H7 (cell line): ENCODE data around the gene CLSTN3. TPM values are rescaled to one million over a fixed set of nuclear protein-coding genes. Genes with fewer than 3 reads are reported as not detected.
A peak's percentile ranks its signal among the peaks of the same experiment; 100 is the strongest.

ENCODE experiments used
- DNase-seq: peaks from one replicate; pipeline ENCODE4 v3.0.0; 2012
- H3K27me3 ChIP-seq: 2 replicates; pipeline ENCODE4 v1.6.0; 2011; ENCODE audit warnings: mild to moderate bottlenecking, low read length; ENCODE audit not compliant: control insufficient read depth, insufficient read depth
- H3K36me3 ChIP-seq: replicated peaks from 2 replicates; pipeline ENCODE4 v1.5.1; 2011; ENCODE audit warnings: low read length; ENCODE audit not compliant: control insufficient read depth, insufficient read depth
- H3K4me3 ChIP-seq: 2 replicates; pipeline ENCODE4 v1.5.1; 2011; ENCODE audit warnings: low read depth, mild to moderate bottlenecking, control low read depth, low read length, moderate library complexity; ENCODE audit not compliant: insufficient read depth
- total RNA-seq: library from RNA; depleted of rRNA; stranded (reverse); fragments of >200 nt; shearing (Covaris generic); gene quantifications from 2 replicates; pipeline ENCODE4 v1.2.3, GENCODE V29; 2014; rRNA removed

CLSTN3 gene
- total RNA-seq = 11.0 and 20.3 TPM in 2 replicates

DNA sequence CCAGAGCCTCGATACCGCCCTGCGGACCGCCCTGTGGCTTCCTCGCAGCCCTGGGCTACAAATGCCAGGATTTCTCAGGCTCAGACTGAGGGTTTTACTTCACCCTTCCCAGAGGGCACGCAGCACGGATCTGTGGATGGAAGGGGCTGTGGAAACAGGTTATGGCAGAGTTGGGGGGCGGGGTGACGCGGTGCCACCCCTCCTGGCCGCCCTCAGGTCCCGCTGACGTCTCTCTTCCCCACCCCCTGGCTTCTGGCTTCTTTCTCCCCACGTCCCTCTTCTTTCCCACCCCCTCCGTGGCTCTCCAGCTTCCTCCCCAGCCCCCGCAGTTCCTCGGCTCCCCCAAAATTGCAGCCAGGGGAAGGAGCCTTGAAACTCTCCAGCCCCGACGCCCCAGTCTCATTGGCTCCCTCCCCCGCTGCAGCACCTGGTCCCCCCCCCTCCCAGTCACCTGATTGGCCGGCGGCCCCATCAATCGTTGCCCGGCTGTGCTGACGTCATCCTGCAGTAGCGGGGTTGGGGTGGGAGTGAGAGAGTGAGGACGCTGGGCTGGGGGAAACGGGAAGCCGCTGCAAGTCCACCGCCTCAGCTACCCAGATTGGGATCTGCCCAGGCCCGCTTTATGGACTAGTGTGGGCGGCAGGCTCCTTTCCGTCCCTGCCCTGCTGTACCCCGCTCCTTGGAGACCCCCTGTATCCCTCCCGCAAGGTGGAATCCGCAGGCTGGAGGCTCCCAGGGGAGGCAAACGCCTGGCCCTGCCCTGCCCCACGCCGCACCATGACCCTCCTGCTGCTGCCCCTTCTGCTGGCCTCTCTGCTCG, at the start of gene CLSTN3:
Gene CLSTN3 (plus strand): TSS at position 500 of the 820 bp plus-strand sequence. CDS start 278 bp downstream, at position 778.
- Histone ChIP-seq H3K27me3 (peaks cover 22% of the 10 kb centered on the region), H3K36me3 (peaks cover 1% of the 10 kb centered on the region; the same call in 1 of the 2 replicates), H3K4me3 (peak within 1 kb of the TSS; percentile 73)
- DNase-seq = peak; percentile 100

GRCh38 chr12:7081037-7081436, 49.1 kb upstream of the CLSTN3 start:
- H3K4me3 ChIP-seq = no peak overlapping the region

GRCh38 chr12:7083125-7083524, 47.0 kb upstream of the CLSTN3 start:
- Histone ChIP-seq H3K27me3 (no peaks in the 10 kb centered on the region), H3K4me3 (no peak overlapping the region), H3K36me3 (no peaks in the 10 kb centered on the region)
- no peak for DNase-seq

More at GRCh38 chr12:7081037-7081436, 49.1 kb upstream of the CLSTN3 start:
- no peak for DNase-seq
- Histone ChIP-seq H3K36me3 (no peaks in the 10 kb centered on the region), H3K27me3 (no peaks in the 10 kb centered on the region)

GRCh38 chr12:7089196-7089871, 40.8 kb upstream of the CLSTN3 start:
- Histone ChIP-seq H3K27me3 (peaks cover 2% of the 10 kb centered on the region; the same call in 1 of the 2 replicates), H3K4me3 (no peak overlapping the region), H3K36me3 (no peaks in the 10 kb centered on the region)
- no peak for DNase-seq

GRCh38 chr12:7090222-7090998, 39.8 kb upstream of the CLSTN3 start:
- DNase-seq = peak; percentile 75
- Histone ChIP-seq H3K27me3 (peaks cover 2% of the 10 kb centered on the region; the same call in 1 of the 2 replicates), H3K4me3 (no peak overlapping the region), H3K36me3 (no peaks in the 10 kb centered on the region)

GRCh38 chr12:7091171-7091570, 39.0 kb upstream of the CLSTN3 start:
- DNase-seq = no peak
- no peak overlapping the region for H3K4me3 ChIP-seq
- no peaks in the 10 kb centered on the region for H3K36me3 ChIP-seq
- peaks cover 2% of the 10 kb centered on the region; the same call in 1 of the 2 replicates for H3K27me3 ChIP-seq

- Histone ChIP-seq H3K4me3 (no peak overlapping the region), H3K27me3 (peaks cover 2% of the 10 kb centered on the region; the same call in 1 of the 2 replicates), H3K36me3 (no peaks in the 10 kb centered on the region)
- peak; percentile 44 for DNase-seq
Observed at GRCh38 chr12:7091660-7092228, 38.4 kb upstream of the CLSTN3 start.

- peak; percentile 85 for DNase-seq
- Histone ChIP-seq H3K4me3 (no peak within 1 kb of the TSS), H3K27me3 (peaks cover 2% of the 10 kb centered on the region; the same call in 1 of the 2 replicates), H3K36me3 (no peaks in the 10 kb centered on the region)
Observed at GRCh38 chr12:7092229-7092985, 37.8 kb upstream of the CLSTN3 start, which contains the start of gene C1R. Gene C1R, minus strand, starts transcription at chr12:7092445. Its CDS starts 57 bp downstream, at chr12:7092388.

DNA sequence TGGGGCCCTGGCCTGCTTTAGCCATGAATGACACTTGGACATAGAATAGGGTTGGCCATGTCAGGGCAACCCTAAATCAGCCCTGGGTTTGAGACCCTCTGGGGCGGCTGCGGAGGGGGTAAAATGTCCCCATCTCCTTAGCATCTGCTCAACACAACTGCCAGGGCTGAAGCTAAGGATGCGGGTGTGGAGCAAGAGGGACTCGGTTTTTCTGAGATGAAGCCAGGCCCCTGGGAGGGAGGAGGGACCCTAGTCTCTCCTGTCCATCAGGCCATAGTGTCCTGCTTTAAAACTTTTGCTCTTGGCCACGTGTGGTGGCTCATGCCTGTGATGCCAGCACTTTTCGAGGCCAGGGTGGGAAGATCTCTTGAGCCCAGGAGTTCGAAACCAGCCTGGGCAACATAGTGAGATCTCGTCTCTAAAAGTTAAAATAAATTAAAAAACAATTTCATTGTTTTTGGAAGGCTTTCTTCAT, 37.1 kb upstream of the CLSTN3 start:
- Histone ChIP-seq H3K4me3 (no peak overlapping the region), H3K36me3 (no peaks in the 10 kb centered on the region)

DNA sequence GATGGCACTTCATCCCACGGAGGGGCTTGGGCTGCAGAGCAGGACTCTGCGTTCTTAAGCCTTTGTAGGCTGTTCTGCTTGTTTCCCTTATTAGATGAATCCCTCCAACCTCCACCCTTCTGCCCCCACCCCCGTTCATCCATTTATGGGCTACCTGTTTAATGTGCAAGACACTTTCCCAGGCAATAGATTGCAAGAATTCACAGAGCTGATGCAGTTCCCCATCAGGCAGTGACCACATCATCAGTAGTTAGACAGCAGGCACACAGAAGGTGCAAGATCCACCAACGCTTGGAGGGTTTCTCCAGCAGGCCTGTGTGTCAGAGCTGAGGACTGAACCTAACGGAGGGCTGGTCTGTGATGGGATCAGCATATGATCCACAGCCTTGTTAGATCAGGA, 36.7 kb upstream of the CLSTN3 start:
- Histone ChIP-seq H3K36me3 (no peaks in the 10 kb centered on the region), H3K27me3 (peaks cover 2% of the 10 kb centered on the region; the same call in 1 of the 2 replicates), H3K4me3 (no peak overlapping the region)
- no peak for DNase-seq

More for the DNA sequence above, 37.1 kb upstream of the CLSTN3 start:
- H3K27me3 ChIP-seq = peaks cover 2% of the 10 kb centered on the region; the same call in 1 of the 2 replicates
- no peak for DNase-seq

- Histone ChIP-seq H3K27me3 (peaks cover 2% of the 10 kb centered on the region; the same call in 1 of the 2 replicates), H3K4me3 (no peak overlapping the region), H3K36me3 (no peaks in the 10 kb centered on the region)
- DNase-seq = no peak
Observed at GRCh38 chr12:7093892-7094291, 36.3 kb upstream of the CLSTN3 start.

DNA sequence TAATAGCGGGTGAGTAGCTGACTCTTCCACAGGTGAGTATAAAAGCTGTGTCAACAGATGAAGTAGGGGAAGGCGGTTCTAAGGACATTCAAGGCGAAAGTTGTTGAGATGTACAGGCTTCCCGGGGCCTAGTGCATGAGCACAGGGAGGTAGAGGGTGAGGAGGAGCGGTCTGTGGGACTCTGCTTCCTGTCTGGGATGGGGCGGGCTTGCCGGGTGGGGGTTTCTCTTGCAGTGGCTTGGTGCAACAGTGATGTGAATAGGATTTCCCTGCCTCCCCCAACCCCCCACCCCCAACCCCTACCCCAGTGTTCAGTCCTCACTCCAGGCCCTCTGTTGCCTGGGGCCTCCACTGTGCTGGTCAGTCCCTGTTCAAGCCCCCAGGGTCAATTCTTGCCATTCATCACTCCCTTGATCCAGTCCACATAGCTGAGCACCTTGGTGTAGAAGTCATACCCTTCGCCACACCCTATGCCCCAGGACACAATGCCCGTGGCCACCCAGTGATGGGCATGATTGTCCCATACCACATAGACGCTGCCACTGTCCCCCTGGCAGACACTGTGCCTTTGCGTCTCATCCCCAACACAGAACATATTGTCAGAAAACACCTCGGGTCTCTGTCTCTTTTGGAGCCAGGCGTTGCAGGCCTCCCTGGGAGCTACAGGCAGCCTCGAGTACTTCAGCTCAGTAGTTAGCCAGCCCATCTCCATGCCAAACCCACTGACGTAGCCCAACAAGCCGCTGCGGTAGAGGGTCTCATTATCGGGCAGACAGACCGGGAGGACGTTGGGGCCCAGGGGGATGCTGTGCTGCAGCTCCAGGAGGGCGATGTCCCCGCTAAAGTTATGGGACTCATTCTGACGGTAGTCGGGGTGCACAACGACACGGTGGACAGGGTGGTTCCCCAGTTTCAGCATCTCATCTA, 33.9 kb upstream of the CLSTN3 start:
- Histone ChIP-seq H3K27me3 (no peaks in the 10 kb centered on the region), H3K36me3 (no peaks in the 10 kb centered on the region; the same call in 1 of the 2 replicates), H3K4me3 (no peak overlapping the region)
- no peak for DNase-seq
